GM18909 (cell line): ENCODE results near the gene DST.
A peak's percentile ranks its signal among the peaks of the same experiment; 100 is the strongest.
"Not testable (repeated sequence)": the region's sequence is repeated elsewhere in the genome, so short reads cannot be mapped to it uniquely, and the experiment has no call there.

Experiments used
- ATAC-seq: cut with Tn5 transposase; IDR thresholded peaks from one replicate; pipeline ENCODE4 v1.9.1; 2021; ENCODE audit warnings: mild to moderate bottlenecking; ENCODE audit not compliant: unreplicated experiment, poor library complexity

DST gene

DNA sequence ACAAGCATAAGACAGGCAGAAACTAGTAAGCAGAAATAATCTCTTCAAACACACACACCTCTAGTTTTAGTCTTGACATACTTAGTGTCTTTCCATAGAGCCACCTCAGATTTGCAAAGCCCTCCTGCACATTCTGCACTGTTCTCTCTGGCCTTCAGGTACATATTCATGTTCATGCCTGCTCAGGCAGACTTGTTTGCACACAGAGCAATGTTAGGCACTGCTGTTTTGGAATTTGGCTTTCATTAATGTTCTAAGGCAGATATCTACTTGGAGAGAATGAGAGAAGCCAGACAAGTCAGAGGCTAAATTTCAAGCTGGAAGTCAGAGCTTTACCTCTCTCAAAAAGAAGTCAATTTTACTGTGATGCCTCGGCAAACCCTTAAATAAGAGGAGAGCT is 21.3 kb upstream of the DST start:
- no peak for ATAC-seq

DNA sequence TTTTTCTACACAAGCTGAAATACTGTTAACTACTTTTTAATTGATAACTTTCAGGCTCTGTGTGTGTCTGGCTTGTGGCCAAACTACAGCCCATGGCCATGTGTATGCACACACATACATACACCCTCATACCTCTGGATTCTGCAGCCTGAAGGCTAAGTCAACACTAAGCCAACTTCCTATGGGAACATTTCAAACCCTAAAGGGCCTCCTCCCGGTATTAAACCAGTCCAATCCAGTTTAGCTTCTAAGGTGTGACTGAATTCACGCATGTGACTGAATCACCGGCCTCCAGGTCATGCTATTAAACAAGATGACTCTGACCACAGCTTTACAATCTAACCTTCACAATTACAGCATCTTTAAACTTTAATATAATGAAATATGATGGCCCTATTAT is 20.7 kb upstream of the DST start:
- ATAC-seq = no peak

DNA sequence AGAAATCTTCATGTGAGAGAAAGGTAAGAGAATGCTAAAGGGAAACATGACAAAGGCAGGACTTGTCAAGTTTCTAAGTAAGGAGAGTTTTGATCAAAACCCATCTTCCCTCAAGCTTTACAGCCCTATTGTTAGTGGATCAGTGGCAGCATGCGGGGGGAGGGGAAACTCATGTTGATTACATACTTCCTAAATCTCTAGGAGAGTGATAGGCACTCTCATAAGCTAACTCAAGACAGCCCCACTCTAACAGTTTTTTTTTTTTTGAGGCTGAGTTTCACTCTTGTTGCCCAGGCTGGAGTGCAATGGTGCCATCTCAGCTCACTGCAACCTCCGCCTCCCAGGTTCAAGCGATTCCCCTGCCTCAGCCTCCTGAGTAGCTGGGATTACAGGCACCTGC is 18.6 kb upstream of the DST start:
- ATAC-seq = not testable (repeated sequence)

DNA sequence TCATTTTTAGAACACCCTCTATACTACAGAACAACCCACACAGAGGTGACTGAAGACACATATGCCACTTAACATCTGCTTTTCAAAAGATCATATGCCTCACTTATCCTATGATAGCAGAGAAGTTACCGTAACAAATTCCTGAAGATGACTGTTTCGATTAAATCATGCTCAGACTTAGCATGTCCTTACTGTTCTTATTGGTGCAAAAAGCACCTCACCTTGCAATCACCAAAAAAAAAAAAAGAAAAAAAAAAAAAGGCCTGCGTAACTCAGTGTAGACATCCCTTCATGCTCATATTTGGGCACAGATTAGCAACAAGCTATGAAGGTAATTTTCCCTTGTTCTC is 17.7 kb upstream of the DST start:
- ATAC-seq = peak; percentile 40

DNA sequence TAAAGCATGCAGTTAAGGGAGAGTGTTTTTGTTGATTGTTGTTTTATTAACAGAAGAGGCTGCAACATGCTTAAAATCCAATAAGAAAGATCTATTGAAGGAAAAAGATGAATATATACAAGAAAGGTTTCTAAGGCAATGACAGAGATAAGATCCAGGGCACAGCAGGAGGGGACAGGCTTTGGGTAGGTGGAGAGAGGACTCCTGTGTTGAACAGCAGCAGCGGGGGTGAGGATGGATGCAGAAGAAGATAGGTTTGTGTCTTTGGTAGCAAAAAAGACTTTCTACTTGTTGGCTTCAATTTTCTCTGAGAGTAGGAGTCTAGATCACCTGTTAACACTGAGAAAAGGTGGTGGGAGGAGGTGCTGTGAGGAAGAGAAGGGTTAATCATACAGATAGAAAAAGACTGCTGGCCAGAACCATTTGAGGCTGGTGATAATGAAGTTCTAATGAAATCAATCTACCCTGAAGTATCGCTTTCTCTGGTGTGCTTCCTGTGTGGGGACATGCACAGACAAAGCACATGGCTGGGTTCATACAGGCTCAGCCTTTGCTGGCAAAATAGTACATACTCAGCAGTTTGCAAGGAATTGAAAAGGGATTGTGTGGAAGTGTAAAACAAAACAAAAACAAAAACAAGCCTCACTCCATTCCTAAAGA is 17.2 kb upstream of the DST start:
- ATAC-seq = peak; percentile 96

DNA sequence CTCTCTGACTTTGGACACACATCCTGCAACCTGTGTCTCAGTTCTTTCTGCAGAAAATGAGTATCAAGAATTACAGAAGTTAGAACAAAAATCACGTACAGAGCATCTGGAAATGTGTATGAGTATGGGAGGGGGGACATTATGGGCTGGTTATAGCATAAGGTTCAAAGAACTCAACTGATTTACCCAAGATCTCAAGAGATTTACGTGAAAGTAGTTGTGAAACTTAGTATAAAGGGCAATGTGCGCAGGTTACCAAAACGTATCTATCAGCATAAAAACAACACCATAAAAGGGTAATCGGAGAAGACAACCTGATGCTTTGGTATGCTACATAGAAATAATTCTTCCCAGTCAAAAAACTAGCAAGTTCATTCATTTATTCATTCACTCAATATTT is 15.6 kb upstream of the DST start:
- ATAC-seq = no peak

DNA sequence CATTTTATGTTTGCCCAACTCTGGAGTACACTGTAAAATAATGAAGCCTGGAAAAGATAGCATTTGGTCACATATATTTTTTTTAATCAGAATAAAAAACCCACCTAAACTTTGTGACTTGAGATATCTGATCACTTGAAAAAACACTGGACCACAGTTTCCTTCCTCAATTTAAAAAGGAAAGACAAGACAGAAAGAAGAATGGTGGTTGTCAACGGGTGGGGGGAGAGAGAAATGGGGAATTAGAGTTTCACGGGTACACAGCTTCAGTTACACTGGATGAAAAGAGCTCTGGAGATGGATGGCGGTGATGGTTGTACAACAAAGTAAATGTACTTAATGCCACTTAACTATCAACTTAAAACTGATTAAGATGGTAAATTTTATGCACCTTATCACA is 14.7 kb upstream of the DST start:
- ATAC-seq = no peak

GRCh38 chr6:56656466-56656865 is 13.8 kb upstream of the DST start:
- ATAC-seq = no peak

GRCh38 chr6:56655996-56656395 is 13.3 kb upstream of the DST start:
- ATAC-seq = no peak

DNA sequence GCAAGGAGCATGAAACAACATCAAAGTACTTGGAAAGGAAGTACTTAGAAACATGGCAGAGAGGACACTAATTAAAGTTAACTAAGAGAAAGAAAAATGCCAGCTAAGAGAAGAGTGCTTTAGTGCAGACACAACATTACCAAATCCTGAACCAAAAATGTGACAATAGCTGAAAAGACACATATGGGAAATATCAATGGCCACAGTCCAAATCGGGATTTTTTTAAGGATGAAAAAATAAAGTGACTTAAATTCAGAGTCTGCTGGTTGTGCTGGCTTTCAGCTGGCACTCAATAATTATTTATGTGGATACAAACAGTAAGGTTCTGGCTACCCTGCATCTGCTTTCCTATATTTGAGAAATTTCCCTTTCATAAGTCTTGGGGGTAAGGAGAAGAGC is 12.6 kb upstream of the DST start:
- no peak for ATAC-seq

DNA sequence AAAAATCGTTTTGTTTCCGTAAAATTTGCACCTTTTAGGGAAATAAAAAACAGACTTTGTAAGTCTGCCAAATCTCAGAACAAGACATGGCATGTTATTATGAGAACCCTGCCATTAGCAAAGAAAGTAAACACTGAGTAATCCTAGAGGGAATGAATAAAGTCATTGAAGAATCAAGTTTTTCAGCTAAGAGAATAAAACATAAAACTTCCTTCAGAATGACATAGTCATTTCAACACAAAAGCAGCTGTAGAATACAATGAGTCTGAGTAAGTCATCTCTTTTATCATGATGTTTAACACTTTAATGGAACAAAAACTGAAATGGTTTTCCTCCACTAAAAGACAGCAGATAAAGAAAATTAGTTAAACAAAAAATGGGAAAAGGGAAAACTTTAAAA is 10.3 kb upstream of the DST start:
- no peak for ATAC-seq

DNA sequence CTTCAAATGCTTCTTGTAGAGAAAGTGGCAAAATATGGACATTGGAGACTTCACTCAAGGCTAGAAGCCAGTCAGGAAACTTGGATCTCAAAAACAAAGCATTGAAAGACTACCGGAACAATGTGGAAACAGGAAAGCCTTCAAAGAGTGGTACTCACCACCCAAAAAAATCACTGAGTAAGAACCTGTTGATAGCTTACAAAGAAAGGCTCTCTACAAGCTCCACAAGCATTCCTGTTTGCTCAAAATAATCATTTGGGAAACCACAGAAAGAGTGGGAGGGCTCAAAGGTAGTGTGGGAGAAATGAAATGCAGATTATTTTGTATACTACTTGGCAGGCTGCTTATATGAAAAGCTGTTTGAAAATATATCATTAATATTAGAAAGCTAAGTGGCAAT is 9.5 kb upstream of the DST start:
- no peak for ATAC-seq

- no peak for ATAC-seq
Observed at GRCh38 chr6:56650191-56650590, 7.5 kb upstream of the DST start.

DNA sequence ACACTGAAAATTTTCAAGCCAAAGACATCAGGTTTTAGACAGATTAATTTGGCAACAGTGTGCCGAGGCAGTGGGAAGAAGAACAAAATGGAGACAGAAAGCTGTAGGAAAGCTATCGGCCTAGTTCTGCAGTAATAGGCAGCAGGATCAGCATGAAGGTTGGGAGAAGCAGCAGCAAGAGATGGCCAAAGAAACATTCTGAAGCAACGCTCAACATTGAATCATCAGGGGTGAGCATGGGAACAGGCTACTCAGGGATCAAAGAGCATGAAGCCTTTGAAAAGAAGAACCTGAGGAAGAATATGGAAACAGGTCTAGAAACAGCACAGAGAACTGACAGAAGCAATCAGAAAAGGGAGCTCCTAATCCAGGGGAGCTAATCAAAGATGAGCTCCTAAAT is 7.1 kb upstream of the DST start:
- ATAC-seq = no peak

GRCh38 chr6:56649053-56649769 is 6.5 kb upstream of the DST start:
- ATAC-seq = no peak

- no peak for ATAC-seq
Observed at GRCh38 chr6:56647172-56647762, 4.6 kb upstream of the DST start.

DNA sequence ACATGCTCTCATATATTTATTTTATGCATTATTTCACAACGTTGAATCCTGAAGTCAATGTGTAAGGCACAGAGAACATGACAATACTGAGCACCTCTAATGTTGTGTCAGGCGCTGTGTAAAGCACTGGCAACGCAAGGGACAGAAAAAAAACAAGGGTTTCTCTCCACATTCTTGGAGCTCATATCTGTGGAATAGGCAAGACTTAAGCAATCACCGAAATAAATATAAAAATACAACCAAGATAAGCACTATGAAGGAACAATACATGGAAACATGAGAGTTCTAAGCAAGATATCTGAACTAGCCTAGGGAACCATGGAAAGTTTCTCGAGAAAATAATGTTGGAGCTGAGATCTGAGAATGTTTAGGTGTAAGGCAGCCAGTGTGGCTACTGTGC is 1.7 kb upstream of the DST start:
- no peak for ATAC-seq

GRCh38 chr6:56643379-56644089 is 845 bp upstream of the DST start:
- no peak for ATAC-seq

GRCh38 chr6:56640374-56640773 is 2.3 kb downstream of the DST start:
- ATAC-seq = no peak

- ATAC-seq = no peak
Observed at GRCh38 chr6:56638760-56639159, 3.9 kb downstream of the DST start.

- no peak for ATAC-seq
Observed at GRCh38 chr6:56637640-56638039, 5.0 kb downstream of the DST start.
